Neuronal stem cell (in vitro differentiated cells): ENCODE measurements around the gene UTP25.

Experiments
- DNase-seq: peaks from one replicate; pipeline ENCODE4 v3.0.0-alpha.2; 2013; ENCODE audit warnings: low spot score
- H2AFZ ChIP-seq: one replicate; pipeline ENCODE4 v1.6.1; 2013; ENCODE audit warnings: mild to moderate bottlenecking, low read length, inconsistent platforms
- H2AK5ac ChIP-seq: 2 replicates; pipeline ENCODE4 v1.6.1; 2013; ENCODE audit warnings: low read depth, mild to moderate bottlenecking, inconsistent platforms, low read length, moderate library complexity, mixed read lengths
- H2BK120ac ChIP-seq: 2 replicates; pipeline ENCODE4 v1.6.1; 2013; ENCODE audit warnings: low read depth, mild to moderate bottlenecking, inconsistent platforms, low read length, moderate library complexity, mixed read lengths
- H2BK12ac ChIP-seq: one replicate; pipeline ENCODE4 v1.6.1; 2013; ENCODE audit warnings: low read length, inconsistent platforms
- H2BK15ac ChIP-seq: 2 replicates; pipeline ENCODE4 v1.6.1; 2013; ENCODE audit warnings: mild to moderate bottlenecking, low read length, inconsistent platforms, mixed read lengths
- H2BK5ac ChIP-seq: one replicate; pipeline ENCODE4 v1.6.1; 2013; ENCODE audit warnings: inconsistent platforms, mild to moderate bottlenecking, low read length, moderate library complexity
- H3K14ac ChIP-seq: one replicate; pipeline ENCODE4 v1.6.1; 2013; ENCODE audit warnings: low read length, inconsistent platforms
- H3K18ac ChIP-seq: 2 replicates; pipeline ENCODE4 v1.6.1; 2013; ENCODE audit warnings: low read length, inconsistent platforms
- H3K23ac ChIP-seq: 2 replicates; pipeline ENCODE4 v1.6.1; 2013; ENCODE audit warnings: low read depth, mild to moderate bottlenecking, mixed read lengths, low read length, inconsistent platforms; ENCODE audit not compliant: poor library complexity
- H3K27ac ChIP-seq: replicated peaks from 3 replicates; pipeline ENCODE4 v1.5.1; 2013; ENCODE audit warnings: low read length, inconsistent platforms
- H3K27me3 ChIP-seq, 3 experiments: 2 replicates each; pipeline ENCODE4 v1.6.1; 2013; ENCODE audit warnings: low read length in 3 of 3, mild to moderate bottlenecking in 2 of 3, inconsistent platforms in 1 of 3, low read depth in 1 of 3, mixed read lengths in 1 of 3, moderate library complexity in 1 of 3; ENCODE audit not compliant: control insufficient read depth in 3 of 3, insufficient read depth in 3 of 3
- H3K36me3 ChIP-seq, 2 donors: replicated peaks in 1 of 2; 2 replicates each; pipeline ENCODE4 v1.6.1; 2013; ENCODE audit warnings: low read length in 2 of 2; ENCODE audit not compliant: control insufficient read depth in 2 of 2, insufficient read depth in 2 of 2
- H3K4ac ChIP-seq: 2 replicates; pipeline ENCODE4 v1.6.1; 2013; ENCODE audit warnings: inconsistent platforms, mild to moderate bottlenecking, low read length, moderate library complexity
- H3K4me1 ChIP-seq, 2 donors: 1 replicate in 1 of 2; 2 replicates in 1 of 2; pipeline ENCODE4 v1.6.1; 2013; ENCODE audit warnings: low read length in 2 of 2, low read depth in 1 of 2; ENCODE audit not compliant: control insufficient read depth in 2 of 2, insufficient read depth in 1 of 2
- H3K4me2 ChIP-seq: one replicate; pipeline ENCODE4 v1.6.1; 2013; ENCODE audit warnings: mild to moderate bottlenecking, low read length, inconsistent platforms; ENCODE audit not compliant: insufficient read depth, poor library complexity, severe bottlenecking
- H3K4me3 ChIP-seq, 2 donors: 2 replicates each; pipeline ENCODE4 v1.5.1; 2013; ENCODE audit warnings: low read length in 2 of 2, mild to moderate bottlenecking in 2 of 2, inconsistent platforms in 1 of 2, moderate library complexity in 1 of 2
- H3K79me1 ChIP-seq: one replicate; pipeline ENCODE4 v1.6.1; 2013; ENCODE audit warnings: low read depth, mild to moderate bottlenecking, inconsistent platforms, low read length, moderate library complexity
- H3K9ac ChIP-seq: one replicate; pipeline ENCODE4 v1.6.1; 2013; ENCODE audit warnings: mild to moderate bottlenecking, low read depth, low read length, inconsistent platforms; ENCODE audit not compliant: poor library complexity
- H3K9me3 ChIP-seq, 2 donors: replicated peaks in 1 of 2; 2 replicates each; pipeline versions ENCODE3 to v1.6.1; 2013; ENCODE audit warnings: low read length in 2 of 2, mild to moderate bottlenecking in 2 of 2, inconsistent platforms in 1 of 2, low read depth in 1 of 2, mixed read lengths in 1 of 2, moderate library complexity in 1 of 2; ENCODE audit not compliant: control insufficient read depth in 2 of 2, insufficient read depth in 1 of 2
- H4K8ac ChIP-seq: one replicate; pipeline ENCODE4 v1.6.1; 2013; ENCODE audit warnings: low read depth, mild to moderate bottlenecking, inconsistent platforms, low read length, moderate library complexity
- H4K91ac ChIP-seq: one replicate; pipeline ENCODE4 v1.6.1; 2013; ENCODE audit warnings: low read length, low read depth, mild to moderate bottlenecking, inconsistent platforms; ENCODE audit not compliant: poor library complexity
- WGBS, 2 donors: extraction: QIAGEN DNeasy Blood & Tissue Kit; methylation state at CpG; one replicate each; pipeline ENCODE4 v1.1.7; 2013; ENCODE audit warnings: missing lambda C conversion rate in 2 of 2, mixed read lengths in 1 of 2; ENCODE audit not compliant: insufficient read length in 2 of 2, insufficient replicate concordance in 1 of 2; ENCODE audit errors: extremely low coverage in 2 of 2; 5-methylcytosine and 5-hydroxymethylcytosine counted together

The UTP25 gene

GRCh38 chr1:209850342-209850979, 22.7 kb downstream of the UTP25 start:
- no peak overlapping the region for H2BK15ac ChIP-seq
- no peak overlapping the region for H3K27ac ChIP-seq
- no peak overlapping the region for H2AFZ ChIP-seq
- H3K9me3 ChIP-seq = no peaks in the 10 kb centered on the region
- H4K91ac ChIP-seq = no peak overlapping the region
- no peaks in the 10 kb centered on the region for H3K27me3 ChIP-seq
- H3K79me1 ChIP-seq = no peaks in the 10 kb centered on the region
- no peak overlapping the region for H2AK5ac ChIP-seq
- no peak overlapping the region for H2BK12ac ChIP-seq
- no peaks in the 10 kb centered on the region for H3K4me1 ChIP-seq
- no peak overlapping the region for H3K9ac ChIP-seq
- no peak overlapping the region for H3K4ac ChIP-seq
- no peak overlapping the region for H3K4me2 ChIP-seq
- WGBS, 2 donors = no CpG with 5 or more reads among the region's 6 CpGs
- H2BK5ac ChIP-seq = no peak overlapping the region
- H3K23ac ChIP-seq = no peak overlapping the region
- no peak overlapping the region for H3K14ac ChIP-seq
- no peak overlapping the region for H2BK120ac ChIP-seq
- no peak for DNase-seq
- no peak overlapping the region for H3K4me3 ChIP-seq
- H3K18ac ChIP-seq = no peak overlapping the region
- no peak overlapping the region for H4K8ac ChIP-seq
- H3K36me3 ChIP-seq = peaks cover 13 to 82% of the 10 kb centered on the region in 2 donors

- Histone ChIP-seq H3K4me2 (no peak overlapping the region), H3K23ac (no peak overlapping the region), H3K9ac (no peak overlapping the region), H2BK5ac (no peak overlapping the region), H3K18ac (no peak overlapping the region), H3K4ac (no peak overlapping the region), H2BK12ac (no peak overlapping the region), H3K27ac (no peak overlapping the region), H3K27me3 (no peaks in the 10 kb centered on the region), H2AK5ac (no peak overlapping the region), H3K79me1 (no peaks in the 10 kb centered on the region), H3K9me3 (no peaks in the 10 kb centered on the region), H2AFZ (no peak overlapping the region), H3K14ac (no peak overlapping the region), H3K36me3 (peaks cover 12 to 63% of the 10 kb centered on the region in 2 donors), H3K4me1 (no peaks in the 10 kb centered on the region), H3K4me3 (no peak overlapping the region), H4K8ac (no peak overlapping the region), H2BK120ac (no peak overlapping the region), H2BK15ac (no peak overlapping the region), H4K91ac (no peak overlapping the region)
- DNase-seq = no peak
- no CpG with 5 or more reads among the region's 2 CpGs for WGBS, 2 donors
Measured at GRCh38 chr1:209853676-209854075, 25.9 kb downstream of the UTP25 start.

GRCh38 chr1:209854196-209854595, 26.4 kb downstream of the UTP25 start:
- Histone ChIP-seq H4K91ac (no peak overlapping the region), H3K9me3 (no peaks in the 10 kb centered on the region), H3K36me3 (peaks cover 12 to 58% of the 10 kb centered on the region in 2 donors), H3K27me3 (no peaks in the 10 kb centered on the region), H3K4me1 (no peaks in the 10 kb centered on the region), H3K9ac (no peak overlapping the region), H2AK5ac (no peak overlapping the region), H2BK12ac (no peak overlapping the region), H3K4me2 (no peak overlapping the region), H2BK5ac (no peak overlapping the region), H2BK15ac (no peak overlapping the region), H3K4ac (no peak overlapping the region), H3K23ac (no peak overlapping the region), H4K8ac (no peak overlapping the region), H3K27ac (no peak overlapping the region), H3K18ac (peak overlapping the region; percentile 45), H3K14ac (no peak overlapping the region), H3K79me1 (no peaks in the 10 kb centered on the region), H2AFZ (no peak overlapping the region), H2BK120ac (no peak overlapping the region), H3K4me3 (no peak overlapping the region)
- DNase-seq = no peak
- no CpG with 5 or more reads among the region's 3 CpGs for WGBS, 2 donors

GRCh38 chr1:209855006-209855405, 27.2 kb downstream of the UTP25 start:
- Histone ChIP-seq H4K91ac (no peak overlapping the region), H3K4me1 (no peaks in the 10 kb centered on the region), H3K9ac (no peak overlapping the region), H2BK12ac (no peak overlapping the region), H3K18ac (no peak overlapping the region), H3K27me3 (no peaks in the 10 kb centered on the region), H2BK15ac (no peak overlapping the region), H3K9me3 (no peaks in the 10 kb centered on the region), H3K23ac (no peak overlapping the region), H3K36me3 (peaks cover 12 to 50% of the 10 kb centered on the region in 2 donors), H2BK5ac (no peak overlapping the region), H2BK120ac (no peak overlapping the region), H3K14ac (no peak overlapping the region), H2AFZ (no peak overlapping the region), H2AK5ac (no peak overlapping the region), H3K4me2 (no peak overlapping the region), H3K4ac (no peak overlapping the region), H3K79me1 (no peaks in the 10 kb centered on the region), H4K8ac (no peak overlapping the region), H3K27ac (no peak overlapping the region), H3K4me3 (no peak overlapping the region)
- no CpG with 5 or more reads among the region's 8 CpGs for WGBS, 2 donors
- DNase-seq = no peak
